ENCODE data around the gene ATG7. TPM values are rescaled to one million over a fixed set of nuclear protein-coding genes. Genes with fewer than 3 reads are reported as not detected.
"Not testable (repeated sequence)": the region's sequence is repeated elsewhere in the genome, so short reads cannot be mapped to it uniquely, and the experiment has no call there.

Gene ATG7
- total RNA-seq, 1 donor from 2014 or later, result 15.6 TPM

DNA sequence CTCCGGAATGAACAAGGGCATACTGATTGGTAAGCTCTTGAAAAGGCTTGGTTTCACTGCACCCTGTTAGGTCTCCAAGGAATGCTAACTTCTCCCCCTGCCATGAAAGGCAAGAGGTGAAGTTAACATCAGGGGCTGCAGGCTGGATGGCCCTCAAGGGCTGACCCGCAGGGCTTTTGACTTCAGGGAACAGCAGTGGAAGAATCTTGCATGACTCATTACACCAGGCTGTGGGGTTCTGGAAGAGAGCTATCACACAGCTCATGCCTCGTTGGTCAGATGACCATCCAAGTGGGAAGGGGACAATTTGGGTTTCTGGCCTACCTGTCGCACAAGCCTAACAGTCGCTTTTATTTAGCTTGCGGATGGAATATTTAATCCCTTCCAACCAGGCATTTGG lies 23.6 kb upstream of the ATG7 start:
- no peak for ATAC-seq (ENCODE audit: poor library complexity)
- DNase-seq, result no peak
- intact Hi-C loops (cut with DNase I), result no loop called here

DNA sequence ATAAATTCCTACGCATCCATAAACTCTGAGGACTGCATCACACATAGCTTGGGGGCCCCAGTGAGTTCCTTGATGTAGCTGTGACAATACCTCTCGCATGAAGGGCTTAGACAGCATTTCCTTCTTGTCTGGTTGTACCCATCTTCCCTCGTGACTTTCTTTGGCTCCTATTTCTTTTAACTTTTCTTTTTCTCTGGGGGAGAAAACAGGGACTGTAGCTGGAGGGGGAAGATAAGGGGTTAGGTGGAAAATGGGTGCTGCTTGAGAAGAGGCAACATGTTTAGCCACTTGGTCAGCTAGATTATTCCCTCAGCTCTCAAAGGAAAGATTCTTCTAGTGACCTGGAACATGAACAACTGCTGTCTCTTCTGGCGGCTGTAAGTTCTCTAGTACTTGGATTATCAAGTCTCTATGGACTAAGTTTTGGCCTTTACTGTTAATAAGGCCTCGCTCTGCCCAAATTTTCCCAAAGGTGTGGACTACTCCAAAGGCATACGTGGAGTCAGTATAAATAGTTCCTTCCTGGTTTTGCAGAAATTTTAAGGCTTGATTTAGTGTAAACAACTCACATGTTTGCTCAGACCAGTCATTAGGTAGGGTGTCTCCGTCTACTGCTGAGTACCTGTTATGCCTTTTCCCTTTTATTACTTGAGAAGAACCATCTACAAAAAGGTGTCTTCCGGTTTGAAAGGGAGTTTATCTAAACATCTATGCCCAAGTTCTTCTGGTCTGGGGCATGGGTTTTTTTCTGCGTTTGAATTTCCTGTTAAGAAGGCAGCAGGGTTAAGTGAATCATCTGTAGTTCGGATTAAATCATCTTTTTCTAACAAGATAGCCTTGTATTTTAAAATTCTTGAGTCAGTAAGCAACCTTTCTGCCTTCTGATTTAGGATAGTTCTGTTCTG lies 21.0 kb upstream of the ATG7 start:
- ATAC-seq (ENCODE audit: poor library complexity) (no peak), DNase-seq (no peak)
- intact Hi-C loops (cut with DNase I), result no loop called here

DNA sequence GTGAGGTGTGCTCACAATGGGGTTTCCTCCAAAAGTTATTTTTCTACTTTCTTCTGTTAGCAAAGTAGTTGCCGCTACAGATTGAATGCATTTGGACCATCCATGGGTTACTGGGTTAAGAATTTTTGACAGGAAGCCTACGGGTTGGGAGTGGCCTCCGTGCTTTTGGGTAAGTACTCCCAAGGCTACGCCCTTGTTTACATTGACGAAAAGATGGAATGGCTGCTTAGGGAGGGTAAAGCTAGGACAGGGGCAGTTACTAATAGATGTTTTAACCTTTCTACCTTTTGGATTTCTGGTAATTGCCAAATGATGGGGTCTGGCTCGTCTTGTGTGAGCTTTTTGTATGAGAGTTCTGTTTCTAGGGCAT lies 20.4 kb upstream of the ATG7 start:
- intact Hi-C loops (cut with DNase I), result no loop called here
- no peak for DNase-seq
- ATAC-seq (ENCODE audit: poor library complexity), result no peak

DNA sequence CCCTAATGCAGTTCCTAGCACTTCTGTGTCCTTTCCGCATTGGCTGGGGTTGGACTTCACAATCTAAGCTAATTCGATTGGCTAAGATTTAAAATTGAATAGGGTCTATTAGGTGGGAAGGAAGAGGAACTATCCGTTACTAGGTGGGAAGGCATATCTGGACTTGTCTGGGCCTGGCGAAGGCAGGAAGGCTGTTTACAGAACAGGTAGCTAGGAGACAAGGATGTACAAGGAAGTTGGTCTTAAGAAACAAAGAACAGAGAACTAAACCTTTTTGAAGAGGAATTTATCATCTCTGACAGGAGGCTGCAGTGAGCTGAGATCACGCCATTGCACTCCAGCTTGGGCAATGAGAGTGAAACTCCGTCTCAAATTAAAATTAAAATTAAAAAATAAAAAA lies 17.3 kb upstream of the ATG7 start:
- ATAC-seq (ENCODE audit: poor library complexity) (no peak), DNase-seq (no peak)
- intact Hi-C loops (cut with DNase I), result no loop called here

DNA sequence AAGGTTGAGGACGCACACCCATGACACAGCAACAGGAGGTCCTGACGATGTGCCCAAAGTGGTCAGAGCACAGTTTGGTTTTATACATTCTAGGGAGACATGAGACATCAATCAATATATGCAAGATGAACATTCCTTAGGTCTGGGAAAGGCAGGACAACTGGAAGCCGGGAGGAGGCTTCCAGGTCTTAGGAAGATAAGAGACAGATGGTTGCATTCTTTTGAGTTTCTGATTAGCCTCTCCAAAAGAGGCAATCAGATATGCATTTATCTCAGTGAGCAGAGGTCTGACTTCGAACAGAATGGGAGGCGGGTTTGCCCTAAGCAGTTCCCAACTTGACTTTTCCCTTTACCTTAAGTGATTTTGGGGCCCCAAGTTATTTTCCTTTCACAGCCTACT lies 16.7 kb upstream of the ATG7 start:
- ATAC-seq (ENCODE audit: poor library complexity); DNase-seq; intact Hi-C loops (cut with DNase I): not testable (repeated sequence)

DNA sequence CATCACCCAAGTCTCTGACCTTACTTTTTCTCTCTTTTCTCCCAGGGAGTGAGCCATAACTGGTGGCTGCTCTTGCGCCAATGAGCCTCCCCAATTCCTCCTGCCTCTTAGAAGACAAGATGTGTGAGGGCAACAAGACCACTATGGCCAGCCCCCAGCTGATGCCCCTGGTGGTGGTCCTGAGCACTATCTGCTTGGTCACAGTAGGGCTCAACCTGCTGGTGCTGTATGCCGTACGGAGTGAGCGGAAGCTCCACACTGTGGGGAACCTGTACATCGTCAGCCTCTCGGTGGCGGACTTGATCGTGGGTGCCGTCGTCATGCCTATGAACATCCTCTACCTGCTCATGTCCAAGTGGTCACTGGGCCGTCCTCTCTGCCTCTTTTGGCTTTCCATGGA lies 13.2 kb upstream of the ATG7 start:
- no peak for DNase-seq
- ATAC-seq (ENCODE audit: poor library complexity), result no peak
- intact Hi-C loops (cut with DNase I), result no loop called here

DNA sequence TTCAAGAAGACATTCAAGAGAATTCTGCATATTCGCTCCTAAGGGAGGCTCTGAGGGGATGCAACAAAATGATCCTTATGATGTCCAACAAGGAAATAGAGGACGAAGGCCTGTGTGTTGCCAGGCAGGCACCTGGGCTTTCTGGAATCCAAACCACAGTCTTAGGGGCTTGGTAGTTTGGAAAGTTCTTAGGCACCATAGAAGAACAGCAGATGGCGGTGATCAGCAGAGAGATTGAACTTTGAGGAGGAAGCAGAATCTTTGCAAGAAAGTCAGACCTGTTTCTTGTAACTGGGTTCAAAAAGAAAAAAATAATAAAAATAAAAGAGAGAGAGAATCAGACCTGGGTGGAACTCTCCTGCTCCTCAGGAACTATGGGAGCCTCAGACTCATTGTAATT lies 11.7 kb upstream of the ATG7 start:
- no peak for ATAC-seq (ENCODE audit: poor library complexity)
- DNase-seq, result no peak
- intact Hi-C loops (cut with DNase I), result no loop called here

DNA sequence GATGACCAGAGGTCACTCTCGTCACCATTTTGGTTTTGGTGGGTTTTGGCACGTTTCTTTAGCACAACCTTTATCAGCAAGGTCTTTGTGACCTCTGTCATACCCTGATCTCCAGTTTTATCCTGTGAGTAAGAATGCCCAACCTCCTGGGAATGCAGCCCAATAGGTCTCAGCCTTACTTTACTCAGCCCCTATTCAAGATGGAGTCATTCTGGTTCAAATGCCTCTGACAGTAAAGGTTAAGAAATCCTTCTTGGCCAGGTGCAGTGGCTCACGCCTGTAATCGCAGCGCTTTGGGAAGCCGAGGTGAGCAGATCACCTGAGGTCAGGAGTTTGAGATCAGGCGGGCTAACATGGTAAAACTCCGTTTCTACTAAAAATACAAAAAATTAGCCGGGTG lies 3.2 kb upstream of the ATG7 start:
- intact Hi-C loops (cut with DNase I), result no loop called here
- DNase-seq (no peak), ATAC-seq (ENCODE audit: poor library complexity) (no peak)

DNA sequence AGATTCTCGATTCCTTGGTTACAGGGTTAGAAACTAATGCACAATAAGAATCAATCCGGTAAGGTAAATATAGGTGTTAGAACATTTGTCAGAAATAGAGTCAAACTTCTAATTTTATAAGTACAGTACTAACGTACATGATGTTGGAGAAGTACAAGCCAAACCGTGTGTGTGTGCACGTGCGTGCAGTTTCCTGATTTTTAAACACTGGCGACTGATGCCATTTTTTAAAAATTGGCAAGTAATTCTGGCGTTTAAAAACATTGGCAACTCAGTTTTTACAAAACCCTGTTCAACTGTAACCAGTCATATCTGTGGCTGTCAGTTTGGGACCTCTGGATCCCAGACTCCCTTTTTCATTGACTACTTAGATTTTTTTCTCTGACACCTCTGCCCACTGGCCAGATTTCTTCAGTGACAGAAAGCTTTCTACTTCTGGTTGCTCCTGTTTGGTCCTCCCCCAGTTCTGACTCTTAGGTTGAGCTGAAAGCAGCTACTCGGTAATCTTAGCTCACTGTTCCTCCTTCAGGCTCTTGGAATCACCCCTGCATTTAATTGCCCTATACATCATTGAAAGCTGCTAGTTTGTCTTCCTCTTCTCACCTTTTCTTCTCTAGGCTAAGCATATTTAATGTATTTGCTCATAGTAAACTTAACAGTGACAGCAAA lies 843 bp downstream of the ATG7 start:
- intact Hi-C loops (cut with DNase I), result no loop called here

DNA sequence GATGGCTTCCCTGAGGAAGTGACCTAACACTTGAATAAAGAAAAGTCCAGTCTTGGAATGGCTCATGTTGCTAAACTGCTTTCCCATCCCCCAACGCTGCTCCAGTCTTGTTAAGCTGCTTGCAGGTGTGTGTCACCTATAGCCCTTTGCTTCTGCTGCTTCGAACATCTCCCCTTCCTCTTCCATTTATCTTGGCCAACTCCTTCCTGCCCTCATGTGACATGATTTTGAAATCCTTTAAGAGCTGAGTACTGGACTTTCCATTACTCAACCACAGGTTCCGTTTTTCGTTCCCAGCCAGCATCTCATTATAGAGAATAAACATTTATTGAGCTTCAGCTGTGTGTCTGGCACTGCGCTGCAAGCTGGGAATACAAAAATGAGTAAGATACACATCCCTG lies 1.7 kb downstream of the ATG7 start:
- no peak for DNase-seq
- intact Hi-C loops (cut with DNase I), result no loop called here
- ATAC-seq (ENCODE audit: poor library complexity), result no peak

More for the DNA sequence above, 843 bp downstream of the ATG7 start:
- DNase-seq (no peak), ATAC-seq (ENCODE audit: poor library complexity) (no peak)

DNA sequence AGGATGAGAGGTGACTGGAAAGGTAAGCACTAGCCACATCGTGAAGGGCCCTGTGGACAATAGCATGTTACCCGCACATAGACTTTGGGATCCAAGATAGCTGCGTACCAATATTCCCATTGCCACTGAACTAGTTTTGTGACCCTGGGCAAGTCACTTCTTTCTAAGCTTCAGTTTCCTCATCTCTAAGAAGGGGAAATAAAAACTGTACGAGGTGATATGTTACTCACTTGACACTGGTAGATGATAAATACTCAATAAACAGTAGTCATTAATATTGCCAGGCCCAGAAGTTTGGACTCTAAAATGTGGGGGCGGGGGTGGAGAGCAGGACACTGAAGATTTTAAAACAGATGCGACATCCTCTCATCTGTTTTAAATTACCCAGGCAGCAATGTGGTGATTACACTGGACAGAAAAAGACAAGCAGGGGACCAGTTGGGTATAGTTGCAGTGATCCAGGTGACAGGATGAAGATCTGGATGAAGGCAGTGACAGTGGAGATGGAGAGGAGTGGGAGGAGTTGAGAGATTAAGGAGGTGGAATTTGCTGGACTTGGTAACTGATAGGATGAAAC lies 2.5 kb downstream of the ATG7 start:
- intact Hi-C loops (cut with DNase I), result no loop called here
- DNase-seq, result no peak
- no peak for ATAC-seq (ENCODE audit: poor library complexity)

DNA sequence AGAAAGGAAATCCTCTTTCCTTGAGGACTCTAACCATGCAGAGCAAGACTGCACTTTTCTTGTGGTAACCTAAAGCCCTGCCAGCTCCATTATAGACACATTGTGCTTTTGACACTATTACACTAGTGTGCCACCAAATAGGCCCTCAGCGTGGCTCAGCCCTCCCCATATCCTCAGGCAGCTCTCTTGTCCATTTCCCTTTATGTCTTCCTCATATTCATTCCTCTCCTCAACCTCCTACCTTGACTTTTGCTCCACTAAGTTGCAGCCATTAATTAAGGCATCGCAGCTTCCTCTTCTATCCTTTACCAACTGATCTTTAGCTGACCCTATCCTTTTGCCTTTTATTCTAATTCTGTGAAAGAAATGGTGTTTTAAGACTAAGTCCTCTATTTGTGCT lies 3.7 kb downstream of the ATG7 start:
- intact Hi-C loops (cut with DNase I), result no loop called here
- ATAC-seq (ENCODE audit: poor library complexity), result no peak
- DNase-seq, result no peak

DNA sequence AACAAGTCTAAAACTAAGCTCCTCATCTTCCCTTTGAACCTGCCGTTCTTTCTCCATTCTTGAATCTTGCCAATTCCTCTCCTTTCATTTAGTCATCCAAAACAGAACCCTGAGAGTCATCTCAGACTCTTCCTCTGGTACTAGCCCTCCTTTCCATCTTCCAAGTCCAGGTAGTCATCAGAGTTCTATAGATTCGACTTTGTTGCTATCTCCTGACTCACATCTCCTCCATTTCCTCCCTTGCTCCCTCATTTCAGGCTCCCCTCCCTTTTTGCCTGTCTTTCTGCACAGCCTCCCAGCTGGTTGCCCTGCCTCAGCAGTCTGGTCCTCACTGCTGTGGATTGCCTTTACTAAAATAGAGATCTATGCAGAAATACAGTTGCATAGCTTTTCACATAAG lies 4.7 kb downstream of the ATG7 start:
- intact Hi-C loops (cut with DNase I), result no loop called here
- no peak for DNase-seq
- no peak for ATAC-seq (ENCODE audit: poor library complexity)

DNA sequence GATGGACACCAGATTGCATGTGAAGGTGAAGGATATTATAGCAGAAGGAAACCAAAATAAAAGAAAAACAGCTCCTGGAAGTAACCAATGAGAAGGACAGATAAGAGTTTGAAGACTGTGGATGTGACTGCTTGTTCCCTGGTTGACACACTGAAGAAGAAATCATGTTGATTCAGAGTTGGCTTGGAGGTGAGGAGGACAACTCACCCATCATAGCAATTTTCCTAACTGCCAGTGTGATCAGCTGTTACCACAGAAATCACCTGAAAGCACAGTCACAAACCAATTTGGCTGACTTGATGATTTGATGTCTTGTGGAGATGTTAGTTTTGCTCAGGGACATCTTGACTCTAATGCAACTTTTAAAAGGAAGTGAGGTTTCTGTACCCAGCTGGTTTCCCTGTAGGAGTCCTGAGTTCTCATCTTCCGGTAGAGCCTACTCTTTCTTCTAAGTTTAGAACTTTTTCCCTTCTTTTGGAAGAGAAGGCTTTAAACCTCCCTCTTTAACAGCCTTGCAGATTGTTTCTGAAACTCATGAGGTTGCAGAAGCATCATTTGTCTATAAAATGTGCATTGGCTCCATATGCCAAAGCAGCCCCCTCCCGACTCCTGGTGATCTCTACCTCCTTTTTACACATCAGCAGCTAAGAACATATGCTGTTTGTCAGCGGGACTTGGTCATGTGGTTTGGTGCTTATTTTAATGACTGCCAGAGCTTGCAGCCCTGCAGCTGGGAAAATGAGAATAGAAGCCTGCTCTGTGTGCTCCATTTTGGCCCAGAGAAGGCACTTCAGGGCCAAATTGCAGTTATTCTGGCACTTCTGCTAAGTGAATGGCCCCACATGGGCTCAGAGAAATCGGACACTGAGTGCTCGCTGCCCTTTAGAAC lies 10.3 kb downstream of the ATG7 start:
- peak; percentile 94 for ATAC-seq (ENCODE audit: poor library complexity)
- intact Hi-C loops (cut with DNase I), result no loop called here
- DNase-seq, result peak; percentile 60

DNA sequence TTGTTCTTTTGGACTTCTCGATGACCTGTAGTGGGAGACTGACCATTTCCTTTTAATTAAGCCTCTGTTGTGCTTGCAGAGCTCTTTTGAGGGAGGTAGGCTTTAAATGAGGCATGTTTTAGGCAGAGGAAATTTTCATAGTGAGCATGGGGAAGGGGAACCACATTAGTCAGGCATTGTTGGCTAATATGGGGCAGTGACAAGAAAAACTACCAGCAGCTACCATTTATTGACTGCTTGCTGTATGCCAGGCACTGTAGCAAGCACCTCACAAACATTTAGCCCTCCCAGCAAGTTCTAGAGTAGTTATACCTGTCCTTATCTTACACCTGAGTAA lies 10.9 kb downstream of the ATG7 start:
- ATAC-seq (ENCODE audit: poor library complexity) (no peak), DNase-seq (no peak)
- intact Hi-C loops (cut with DNase I), result no loop called here

DNA sequence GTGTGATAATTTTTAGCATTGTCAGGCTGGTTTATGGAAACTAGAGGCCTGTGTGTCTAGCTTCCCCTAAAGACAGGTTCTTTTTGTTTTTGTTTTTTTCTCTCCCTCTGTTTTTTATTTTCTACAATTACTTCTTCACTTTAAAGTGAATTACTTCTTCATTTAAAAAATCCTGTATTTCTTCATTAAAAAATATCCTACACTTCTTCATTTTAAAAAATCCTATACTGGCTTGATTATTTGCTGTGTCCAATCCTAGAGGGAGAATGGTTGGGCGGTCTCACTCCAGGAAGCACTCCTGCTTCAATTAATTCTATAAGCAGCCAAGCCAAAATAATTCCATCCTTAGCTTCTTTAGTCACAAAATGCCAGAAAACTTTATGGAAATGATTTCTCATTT lies 11.8 kb downstream of the ATG7 start:
- intact Hi-C loops (cut with DNase I), result no loop called here
- DNase-seq, result no peak
- ATAC-seq (ENCODE audit: poor library complexity), result no peak

DNA sequence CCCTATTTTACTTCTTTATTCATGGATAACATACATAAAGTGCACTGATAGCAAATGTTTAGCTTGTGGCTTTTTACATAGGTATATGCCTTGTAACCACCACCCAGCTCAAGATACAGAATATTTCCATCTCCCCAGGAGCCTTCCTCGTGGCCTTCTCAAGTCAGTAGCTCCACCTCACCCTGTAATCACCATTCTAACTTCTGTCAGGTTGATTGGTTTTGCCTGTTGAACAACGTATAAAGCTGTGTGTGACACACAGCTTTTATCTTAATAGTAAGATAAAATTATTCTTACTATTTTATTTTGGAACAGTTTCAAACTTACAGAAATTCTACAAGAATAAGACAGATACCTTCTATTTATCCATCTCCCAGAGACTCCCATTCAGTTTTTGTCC lies 13.3 kb downstream of the ATG7 start:
- no peak for ATAC-seq (ENCODE audit: poor library complexity)
- DNase-seq, result no peak
- intact Hi-C loops (cut with DNase I), result no loop called here

DNA sequence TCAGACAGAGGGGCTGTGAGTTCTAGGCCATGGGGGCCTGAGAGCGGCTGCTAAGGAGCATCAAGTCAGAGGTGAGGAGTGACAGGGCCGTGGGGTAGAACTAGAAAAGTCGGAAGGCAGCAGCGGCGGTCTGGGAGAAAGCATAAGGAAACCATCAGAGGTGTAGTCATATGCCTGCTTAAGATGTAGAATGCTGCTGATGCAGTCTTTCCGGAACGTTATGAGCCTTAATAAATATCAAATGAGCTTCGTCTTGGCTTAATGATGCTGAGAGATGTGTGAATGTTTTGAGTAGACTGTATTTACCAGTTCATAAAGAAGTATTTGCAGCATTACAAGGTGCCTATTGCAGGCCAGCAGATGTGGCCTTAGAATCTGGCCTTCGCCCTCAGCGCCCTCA lies 15.2 kb downstream of the ATG7 start:
- DNase-seq, result no peak
- intact Hi-C loops (cut with DNase I), result no loop called here
- ATAC-seq (ENCODE audit: poor library complexity), result no peak

DNA sequence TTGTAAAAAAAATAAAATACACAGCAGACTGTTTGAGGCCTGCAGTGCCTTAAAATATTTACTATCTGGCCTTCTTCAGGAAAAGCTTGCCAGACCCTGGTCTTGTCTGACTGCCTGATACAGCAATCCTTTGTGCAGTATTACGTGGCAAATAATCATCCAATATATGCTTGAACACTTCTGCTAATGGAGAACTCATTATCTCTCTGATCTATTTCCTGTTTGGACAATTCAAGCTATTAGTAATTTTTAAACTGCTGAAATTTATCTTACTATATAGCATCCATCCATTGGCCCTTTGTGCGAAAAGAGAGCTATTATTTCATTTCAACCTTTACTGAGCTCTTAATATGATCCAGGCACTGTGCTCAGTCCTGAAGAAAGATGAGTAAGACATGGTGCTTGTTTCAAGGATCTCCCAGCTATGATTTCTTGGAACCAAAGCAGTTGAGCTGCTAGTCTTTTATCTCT lies 15.9 kb downstream of the ATG7 start:
- intact Hi-C loops (cut with DNase I), result no loop called here
- DNase-seq (no peak), ATAC-seq (ENCODE audit: poor library complexity) (no peak)
